Pulmonary artery endothelial cell (primary cell): ENCODE data around the gene B4GALT4. TPM values are rescaled to one million over a fixed set of nuclear protein-coding genes. Genes with fewer than 3 reads are reported as not detected.
"Not testable (repeated sequence)": the region's sequence is repeated elsewhere in the genome, so short reads cannot be mapped to it uniquely, and the experiment has no call there.

Experiments
- DNase-seq: peaks from one replicate; pipeline ENCODE4 v3.0.0-alpha.2; 2011; ENCODE audit warnings: low read depth, low spot score
- total RNA-seq: library from RNA; depleted of rRNA; stranded (reverse); fragments of >200 nt; gene quantifications from 2 replicates; pipeline ENCODE4 v1.2.3, GENCODE V29; 2014

The B4GALT4 gene
- total RNA-seq, 1 donor from 2014 or later: 4.2 TPM

- no peak for DNase-seq
Observed at GRCh38 chr3:119205685-119206084, 35.0 kb downstream of the B4GALT4 start.

DNA sequence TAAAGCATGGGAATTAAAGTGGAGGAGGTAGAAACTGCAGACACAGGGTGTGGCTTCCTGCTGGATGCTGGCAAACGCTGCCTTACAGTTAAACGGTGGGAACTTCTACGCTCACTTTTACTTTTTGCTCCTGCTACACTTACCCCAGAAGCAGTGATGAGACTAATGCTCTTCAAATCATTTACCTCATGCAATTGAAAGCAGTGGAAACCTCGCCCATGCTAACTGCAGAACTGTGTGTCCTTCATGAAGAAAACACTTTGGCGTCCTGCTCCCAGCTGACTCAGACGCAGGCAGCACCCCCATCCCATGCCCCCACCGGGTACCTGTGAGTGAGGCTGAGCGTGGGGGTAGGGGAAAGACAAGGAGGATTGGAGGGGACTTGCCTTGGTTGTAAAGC is 35.5 kb downstream of the B4GALT4 start:
- no peak for DNase-seq

GRCh38 chr3:119195911-119196310 is 44.8 kb downstream of the B4GALT4 start:
- no peak for DNase-seq

GRCh38 chr3:119195151-119195476 is 45.6 kb downstream of the B4GALT4 start:
- DNase-seq: no peak

DNA sequence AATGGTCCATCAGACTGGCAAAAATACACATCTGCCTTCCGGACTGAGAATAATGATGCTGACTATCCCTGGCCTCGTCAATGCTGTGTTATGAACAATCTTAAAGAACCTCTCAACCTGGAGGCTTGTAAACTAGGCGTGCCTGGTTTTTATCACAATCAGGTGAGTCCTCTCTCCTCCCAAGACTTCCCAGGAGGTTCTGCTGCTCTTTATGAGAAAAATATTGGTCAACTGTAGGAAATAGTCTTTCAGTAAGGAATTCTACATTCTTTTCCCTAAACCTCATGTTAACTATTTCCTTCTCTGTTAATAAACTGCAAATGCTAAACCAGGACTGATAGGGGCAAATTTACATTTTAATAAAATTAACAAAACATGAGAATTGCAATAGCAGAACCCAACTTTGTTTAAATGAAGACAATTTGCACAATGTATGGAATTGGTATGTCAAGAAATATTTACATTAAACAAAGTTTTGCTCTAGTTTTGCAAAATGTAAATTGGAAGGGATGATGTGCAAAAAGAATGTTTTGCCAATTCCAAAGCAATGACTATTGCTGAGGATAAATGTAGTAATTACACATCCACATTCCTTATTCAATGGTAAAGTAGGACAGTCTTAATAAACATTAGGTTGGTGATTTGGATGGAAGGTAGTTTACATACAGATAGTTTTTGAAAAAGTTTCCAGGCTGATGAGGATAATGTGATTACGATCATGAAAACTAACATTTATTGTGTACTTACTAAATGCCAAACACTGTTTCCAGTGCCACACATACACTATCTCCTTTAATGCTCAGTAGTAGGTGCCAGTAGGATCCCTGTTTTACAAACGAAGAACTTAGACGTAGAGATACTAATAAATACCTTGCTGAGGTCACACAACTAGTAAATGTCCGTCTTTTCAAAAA is 46.2 kb downstream of the B4GALT4 start:
- no peak for DNase-seq

GRCh38 chr3:119191800-119192199 is 48.9 kb downstream of the B4GALT4 start:
- DNase-seq: no peak

DNA sequence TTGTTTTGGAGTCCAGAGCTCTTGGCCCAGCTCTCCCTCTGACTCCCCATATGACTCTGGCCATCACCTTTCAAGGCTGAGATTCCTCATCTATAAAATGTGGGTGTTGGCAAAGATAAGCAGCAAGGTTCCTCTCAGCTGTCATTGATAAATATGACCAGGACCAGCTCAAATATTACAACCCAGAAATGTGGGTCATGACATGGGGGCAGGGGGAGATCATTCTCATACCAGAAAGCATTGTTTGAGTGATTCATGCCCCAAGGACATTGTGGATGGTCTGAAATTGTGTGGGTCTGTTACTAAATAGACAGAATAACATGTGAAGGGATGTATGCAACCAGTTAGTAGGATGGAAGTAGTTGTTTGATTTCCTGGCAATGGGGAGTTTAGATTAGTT is 53.4 kb downstream of the B4GALT4 start:
- DNase-seq: no peak

GRCh38 chr3:119184796-119185570 is 55.7 kb downstream of the B4GALT4 start:
- DNase-seq: no peak

DNA sequence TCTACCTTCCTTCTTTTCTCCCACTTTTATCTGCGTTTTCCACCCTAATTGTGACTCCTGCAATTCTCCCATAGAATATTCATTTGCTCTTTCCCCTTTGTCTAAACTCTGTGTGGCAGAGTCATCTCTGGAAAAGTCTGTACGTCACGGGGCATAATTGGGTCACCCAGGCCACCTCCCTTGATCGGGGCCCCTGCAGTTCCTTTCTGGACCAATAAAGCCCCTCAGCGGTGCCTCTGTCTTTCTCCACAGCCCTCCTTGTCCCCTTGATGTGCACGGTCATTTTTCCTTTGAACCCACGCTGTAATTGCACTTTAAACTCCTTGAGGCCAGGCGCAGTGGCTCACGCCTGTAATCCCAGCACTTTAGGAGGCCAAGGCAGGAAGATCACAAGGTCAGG is 56.6 kb downstream of the B4GALT4 start:
- no peak for DNase-seq

GRCh38 chr3:119181765-119182164 is 58.9 kb downstream of the B4GALT4 start:
- no peak for DNase-seq

- DNase-seq: no peak
Observed at GRCh38 chr3:119177321-119177720, 63.4 kb downstream of the B4GALT4 start.

DNA sequence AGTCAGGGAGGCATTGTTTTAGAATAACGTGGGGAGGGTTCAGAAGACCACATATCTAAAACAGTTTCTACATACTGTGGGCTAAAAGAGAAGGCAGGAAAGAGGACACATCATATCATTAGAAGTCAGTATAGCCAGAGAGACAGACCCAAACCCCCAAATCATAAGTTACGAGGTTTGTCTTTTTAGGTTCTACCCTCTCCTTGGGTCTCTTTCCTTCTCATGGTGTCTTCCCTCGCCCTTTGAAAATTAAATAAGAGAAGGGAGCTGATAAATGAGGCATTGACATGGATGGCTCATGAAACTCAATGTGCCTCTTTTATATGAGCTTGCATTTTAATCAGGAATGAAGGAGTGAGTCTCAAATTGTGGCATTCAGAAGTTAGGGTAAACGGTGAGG is 63.9 kb downstream of the B4GALT4 start:
- DNase-seq: no peak

DNA sequence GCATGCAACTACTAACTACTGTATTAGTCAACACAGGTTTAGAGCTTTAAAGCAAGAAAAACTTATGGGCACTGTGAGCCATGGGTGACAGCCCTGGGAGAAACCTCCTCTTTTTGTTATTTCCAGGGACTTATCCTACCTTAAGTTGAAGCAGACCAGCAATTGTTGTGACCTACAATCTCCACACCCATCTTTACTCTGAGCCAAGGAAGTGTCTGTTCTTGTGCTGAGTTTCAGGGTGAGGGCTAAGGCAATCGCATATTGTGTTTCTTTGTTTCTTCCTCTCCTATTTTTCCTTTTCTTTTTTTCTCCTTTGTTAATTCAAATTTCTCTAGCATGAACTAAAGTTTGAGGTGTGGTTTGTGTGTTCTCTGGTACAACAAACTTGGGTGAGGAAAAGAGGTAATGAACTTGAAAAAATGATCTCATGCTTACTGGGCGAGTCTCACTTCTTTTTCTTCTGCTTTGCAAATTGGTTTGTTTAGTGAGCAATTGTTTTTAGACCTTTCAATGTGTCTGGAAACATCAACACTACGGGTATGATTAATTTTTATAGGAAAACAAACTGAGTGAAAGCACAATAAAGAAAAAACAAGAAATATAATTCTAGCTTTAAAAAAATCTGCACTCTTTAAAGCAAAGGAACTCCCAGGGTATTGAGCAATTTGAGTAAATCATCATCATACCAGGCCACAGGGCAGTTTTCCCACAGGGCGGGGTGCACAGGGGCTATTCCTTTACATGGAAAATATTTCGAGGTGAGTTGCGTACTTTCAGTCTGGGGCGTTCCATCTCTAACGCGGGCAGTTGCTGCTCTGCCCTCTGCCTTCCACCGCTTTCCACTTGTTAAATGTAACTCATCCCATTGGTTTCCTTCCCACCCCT is 64.6 kb downstream of the B4GALT4 start:
- DNase-seq: no peak

GRCh38 chr3:119173325-119173724 is 67.4 kb downstream of the B4GALT4 start, which contains the start of gene UPK1B:
Gene UPK1B, plus strand, starts transcription at chr3:119173598. Its CDS starts 13,144 bp downstream, at chr3:119186742.
- no peak for DNase-seq

GRCh38 chr3:119170821-119171220 is 69.9 kb downstream of the B4GALT4 start:
- DNase-seq: no peak

GRCh38 chr3:119164745-119165144 is 75.9 kb downstream of the B4GALT4 start:
- DNase-seq: not testable (repeated sequence)

Other genes starting within 250 kb of the B4GALT4 start
- not detected in 2 replicates for gene IGSF11, start 206.0 kb downstream of the B4GALT4 start, total RNA-seq
- gene TEX55, start 94.7 kb downstream of the B4GALT4 start, total RNA-seq: not detected in 2 replicates
- not detected in 2 replicates for gene UPK1B, start 67.3 kb downstream of the B4GALT4 start, total RNA-seq
- gene ARHGAP31, start 53.5 kb upstream of the B4GALT4 start, total RNA-seq: 24.0 and 26.0 TPM in 2 replicates
- 28.2 and 50.7 TPM in 2 replicates for gene TMEM39A, start 222.7 kb upstream of the B4GALT4 start, total RNA-seq
- 15.4 and 30.5 TPM in 2 replicates for gene POGLUT1, start 228.1 kb upstream of the B4GALT4 start, total RNA-seq